ENCODE results near the gene TNFSF13. TPM values are rescaled to one million over a fixed set of nuclear protein-coding genes. Genes with fewer than 3 reads are reported as not detected.

The TNFSF13 gene
- total and polyA plus RNA-seq, 2 of the 4 experiments (the other 2 are of a cell fraction) = 1.3 TPM; not detected in 1

DNA sequence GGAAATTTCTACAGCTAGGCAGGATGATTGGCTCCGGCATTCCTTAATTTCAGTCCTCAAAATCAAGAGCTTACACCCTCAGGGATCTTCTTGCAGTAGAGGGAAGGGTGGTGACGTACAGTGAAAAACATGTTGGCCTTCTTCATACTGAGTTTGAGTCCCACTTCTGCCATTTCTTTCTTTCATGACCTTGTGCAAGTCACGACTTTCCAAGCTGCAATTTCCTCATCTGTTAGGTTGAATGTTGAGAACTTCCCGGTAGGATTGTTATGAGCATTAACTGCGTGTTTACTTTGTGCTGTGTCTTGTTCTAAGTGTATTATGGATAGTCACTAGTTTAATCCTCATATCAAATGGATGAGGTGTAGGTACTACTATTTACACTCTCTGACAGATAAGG is 11.0 kb downstream of the TNFSF13 start:
- TF ChIP-seq, protein P1, sequence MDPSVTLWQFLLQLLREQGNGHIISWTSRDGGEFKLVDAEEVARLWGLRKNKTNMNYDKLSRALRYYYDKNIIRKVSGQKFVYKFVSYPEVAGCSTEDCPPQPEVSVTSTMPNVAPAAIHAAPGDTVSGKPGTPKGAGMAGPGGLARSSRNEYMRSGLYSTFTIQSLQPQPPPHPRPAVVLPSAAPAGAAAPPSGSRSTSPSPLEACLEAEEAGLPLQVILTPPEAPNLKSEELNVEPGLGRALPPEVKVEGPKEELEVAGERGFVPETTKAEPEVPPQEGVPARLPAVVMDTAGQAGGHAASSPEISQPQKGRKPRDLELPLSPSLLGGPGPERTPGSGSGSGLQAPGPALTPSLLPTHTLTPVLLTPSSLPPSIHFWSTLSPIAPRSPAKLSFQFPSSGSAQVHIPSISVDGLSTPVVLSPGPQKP (IDR thresholded peaks at IDR 0.05; ENCODE audit: borderline replicate concordance, low read depth, low read length) = no peak
- no peak for TF ChIP-seq NFE2L2 (IDR thresholded peaks at IDR 0.05; ENCODE audit: low read depth, low read length)
- TF ChIP-seq POLR2A (IDR thresholded peaks at IDR 0.05; ENCODE audit: low read depth, low read length) = no peak
- no peak for TF ChIP-seq CHD1 (IDR thresholded peaks at IDR 0.05; ENCODE audit: low read depth, low read length)
- TF ChIP-seq, protein P2, sequence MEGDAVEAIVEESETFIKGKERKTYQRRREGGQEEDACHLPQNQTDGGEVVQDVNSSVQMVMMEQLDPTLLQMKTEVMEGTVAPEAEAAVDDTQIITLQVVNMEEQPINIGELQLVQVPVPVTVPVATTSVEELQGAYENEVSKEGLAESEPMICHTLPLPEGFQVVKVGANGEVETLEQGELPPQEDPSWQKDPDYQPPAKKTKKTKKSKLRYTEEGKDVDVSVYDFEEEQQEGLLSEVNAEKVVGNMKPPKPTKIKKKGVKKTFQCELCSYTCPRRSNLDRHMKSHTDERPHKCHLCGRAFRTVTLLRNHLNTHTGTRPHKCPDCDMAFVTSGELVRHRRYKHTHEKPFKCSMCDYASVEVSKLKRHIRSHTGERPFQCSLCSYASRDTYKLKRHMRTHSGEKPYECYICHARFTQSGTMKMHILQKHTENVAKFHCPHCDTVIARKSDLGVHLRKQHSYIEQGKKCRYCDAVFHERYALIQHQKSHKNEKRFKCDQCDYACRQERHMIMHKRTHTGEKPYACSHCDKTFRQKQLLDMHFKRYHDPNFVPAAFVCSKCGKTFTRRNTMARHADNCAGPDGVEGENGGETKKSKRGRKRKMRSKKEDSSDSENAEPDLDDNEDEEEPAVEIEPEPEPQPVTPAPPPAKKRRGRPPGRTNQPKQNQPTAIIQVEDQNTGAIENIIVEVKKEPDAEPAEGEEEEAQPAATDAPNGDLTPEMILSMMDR (conservative IDR thresholded peaks at IDR 0.05; ENCODE audit: low read depth, low read length) = no peak
- no peak for TF ChIP-seq RFX5 (IDR thresholded peaks at IDR 0.05; ENCODE audit: low read depth, low read length)
- no peak for TF ChIP-seq CEBPB (IDR thresholded peaks at IDR 0.05; ENCODE audit: low read depth, low read length)
- no peak for TF ChIP-seq MAFK (IDR thresholded peaks at IDR 0.05; ENCODE audit: low read depth, low read length)
- no peak for TF ChIP-seq RAD21 (IDR thresholded peaks at IDR 0.05; ENCODE audit: low read length)
- H4K5ac ChIP-seq (ENCODE audit: low read depth, low read length) = no peak overlapping the region
- in situ Hi-C loops (cut with MboI; ENCODE audit: low sequenced_read_pairs) (no loop called here), intact Hi-C loops (cut with micrococcal nuclease) (loop anchor here (10.0 kb wide), 2 partner anchors 245 to 525 kb away; partner anchors contain the start of genes NEURL4 and SLC16A11), dilution Hi-C loops (cut with HindIII; ENCODE audit: low sequenced_read_pairs, unreplicated experiment) (no loop called here)
- no peak overlapping the region for H3K18ac ChIP-seq (ENCODE audit: low read depth, low read length)
- H2BK5ac ChIP-seq (ENCODE audit: low read depth, low read length, poor library complexity, severe bottlenecking) = no peak overlapping the region
- no TSS peak for BruUV-seq (replicated peaks)
- no peak overlapping the region for H3K14ac ChIP-seq (replicated peaks; ENCODE audit: low read depth, low read length)
- H4K91ac ChIP-seq (ENCODE audit: insufficient read depth, low read depth, low read length) = no peak overlapping the region
- peaks cover 19% of the 10 kb centered on the region for H4K20me1 ChIP-seq (ENCODE audit: insufficient read depth, low read length)
- H3K4me2 ChIP-seq (ENCODE audit: low read depth, low read length) = no peak overlapping the region
- no peak overlapping the region for H3K23ac ChIP-seq (ENCODE audit: low read depth, low read length)
- H3K4me3 ChIP-seq (ENCODE audit: insufficient read depth, low read depth, low read length) = no peak overlapping the region
- no peak overlapping the region for H2BK120ac ChIP-seq (ENCODE audit: low read depth, low read length)
- H2AK9ac ChIP-seq (replicated peaks; ENCODE audit: low read depth, low read length, poor library complexity) = no peak overlapping the region
- peaks cover 16 to 48% of the 10 kb centered on the region in 2 experiments for H3K79me1 ChIP-seq (ENCODE audit: low read depth in 1 of 2, low read length in 2 of 2)
- no peak overlapping the region for H3K9ac ChIP-seq (ENCODE audit: low read depth, low read length)
- H2BK20ac ChIP-seq (ENCODE audit: low read depth, low read length) = no peak overlapping the region
- peaks cover 2% of the 10 kb centered on the region for H3K4me1 ChIP-seq (ENCODE audit: control insufficient read depth, insufficient read depth, low read length)
- H2AFZ ChIP-seq (replicated peaks; ENCODE audit: low read length, poor library complexity) = no peak overlapping the region
- DNase-seq = no peak
- no peak for ATAC-seq (ENCODE audit: low read depth)
- H3K56ac ChIP-seq (ENCODE audit: extremely low read depth, insufficient read depth, low read length) = no peak overlapping the region
- POLR2A ChIA-PET (ENCODE audit: unreplicated experiment) = no interaction called here
- no peak overlapping the region for H4K8ac ChIP-seq (ENCODE audit: low read depth in 2 of 2, low read length in 2 of 2)
- peaks cover 47% of the 10 kb centered on the region for H3K36me3 ChIP-seq (ENCODE audit: control insufficient read depth, insufficient read depth, low read length)
- no CpG with 5 or more reads among the region's 5 CpGs for WGBS, 2 experiments (ENCODE audit: extremely low coverage in 2 of 2, insufficient read length in 1 of 2)
- no peak overlapping the region for H2BK15ac ChIP-seq (ENCODE audit: low read depth, low read length)
- H3K27ac ChIP-seq (ENCODE audit: insufficient read depth, low read length) = no peak overlapping the region
- CTCF ChIA-PET = interaction anchor here (0.9 to 1.1 kb wide), 2 partner anchors 9 to 14 kb away, joined by 3 to 4 read pairs; partner anchors contain the start of gene MPDU1
- no peak overlapping the region for H2AK5ac ChIP-seq (ENCODE audit: low read depth, low read length)
- H3K9me1 ChIP-seq (ENCODE audit: insufficient read depth, low read length) = peaks cover 2% of the 10 kb centered on the region; the same call in 1 of the 2 replicates
- no peaks in the 10 kb centered on the region for H3K27me3 ChIP-seq (ENCODE audit: control insufficient read depth, insufficient read depth, low read length)
- no peak overlapping the region for H3K4ac ChIP-seq (ENCODE audit: low read depth, low read length)
- H3K9me3 ChIP-seq (ENCODE audit: control insufficient read depth, insufficient read depth, low read length) = no peaks in the 10 kb centered on the region

Data from IMR-90 (cell line).